SK-N-SH treated with all-trans-retinoic acid at 6 μM for 48 hours (cell line): ENCODE data around the gene NUP210L.
"Not testable (repeated sequence)": the region's sequence is repeated elsewhere in the genome, so short reads cannot be mapped to it uniquely, and the experiment has no call there.

ENCODE experiments used
- ATAC-seq: fragments of 200-7000 bp; cut with Tn5 transposase; 3 replicates; pipeline ENCODE4 v1.9.1; 2020; ENCODE audit warnings: mild to moderate bottlenecking, moderate library complexity
- ARNTL ChIP-seq: fragments of 450-650 bp; formaldehyde crosslinking; IDR thresholded peaks from 2 replicates; pipeline ENCODE4 v1.5.0; 2020; ENCODE audit warnings: low read depth, mild to moderate bottlenecking, moderate library complexity, borderline replicate concordance
- BACH2 ChIP-seq: fragments of 250-450 bp; sonication (Bioruptor Pico); IDR thresholded peaks from 2 replicates; pipeline ENCODE4 v1.9.0; 2021; ENCODE audit warnings: mild to moderate bottlenecking, borderline replicate concordance
- CREB5 ChIP-seq: fragments of 250-450 bp; sonication (Bioruptor Pico); IDR thresholded peaks from 2 replicates; pipeline ENCODE4 v1.5.1; 2020; ENCODE audit warnings: low read depth, mild to moderate bottlenecking, moderate library complexity
- CSDC2 ChIP-seq: fragments of 250-450 bp; sonication (Bioruptor Pico); IDR thresholded peaks from 2 replicates; pipeline ENCODE4 v1.5.0; 2020; ENCODE audit warnings: mild to moderate bottlenecking, moderate library complexity
- CSRNP3 ChIP-seq: fragments of 250-450 bp; sonication (Bioruptor Pico); IDR thresholded peaks from 2 replicates; pipeline ENCODE4 v1.5.1; 2021; ENCODE audit warnings: mild to moderate bottlenecking, moderate library complexity
- ESRRG ChIP-seq: fragments of 250-450 bp; sonication (Bioruptor Pico); IDR thresholded peaks from 2 replicates; pipeline ENCODE4 v1.6.1; 2021; ENCODE audit warnings: mild to moderate bottlenecking
- GLIS3 ChIP-seq: fragments of 250-450 bp; sonication (Bioruptor Pico); IDR thresholded peaks from 2 replicates; pipeline ENCODE4 v1.5.0; 2020; ENCODE audit warnings: mild to moderate bottlenecking, moderate library complexity
- ISL1 ChIP-seq: fragments of 250-450 bp; sonication (Bioruptor Pico); IDR thresholded peaks from 2 replicates; pipeline ENCODE4 v2.1.2; 2022; ENCODE audit warnings: mild to moderate bottlenecking, moderate library complexity
- OSR1 ChIP-seq: fragments of 250-450 bp; sonication (Bioruptor Pico); IDR thresholded peaks from 2 replicates; pipeline ENCODE4 v1.8.0; 2022; ENCODE audit warnings: moderate library complexity, mild to moderate bottlenecking, inconsistent platforms
- PATZ1 ChIP-seq: fragments of 250-450 bp; sonication (Bioruptor Pico); IDR thresholded peaks from 2 replicates; pipeline ENCODE4 v1.8.0; 2020; ENCODE audit warnings: mild to moderate bottlenecking, moderate library complexity, borderline replicate concordance
- PPARA ChIP-seq: fragments of 250-450 bp; sonication (Bioruptor Pico); IDR thresholded peaks from 2 replicates; pipeline ENCODE4 v1.5.0; 2020; ENCODE audit warnings: mild to moderate bottlenecking, borderline replicate concordance
- RARB ChIP-seq: fragments of 250-450 bp; sonication (Bioruptor Pico); IDR thresholded peaks from 2 replicates; pipeline ENCODE4 v1.8.0; 2021; ENCODE audit warnings: mild to moderate bottlenecking, moderate library complexity
- SNAI2 ChIP-seq: fragments of 250-450 bp; sonication (Bioruptor Pico); IDR thresholded peaks from 2 replicates; pipeline ENCODE4 v1.5.0; 2020; ENCODE audit warnings: mild to moderate bottlenecking, moderate library complexity
- TCF4 ChIP-seq: fragments of 250-450 bp; sonication (Bioruptor Pico); IDR thresholded peaks from 2 replicates; pipeline ENCODE4 v1.8.0; 2021; ENCODE audit warnings: mild to moderate bottlenecking, moderate library complexity, borderline replicate concordance
- TOX ChIP-seq: fragments of 250-450 bp; sonication (Bioruptor Pico); IDR thresholded peaks from 2 replicates; pipeline ENCODE4 v1.8.0; 2021; ENCODE audit warnings: mild to moderate bottlenecking, moderate library complexity, borderline replicate concordance
- TSHZ2 ChIP-seq: fragments of 250-450 bp; sonication (Bioruptor Pico); IDR thresholded peaks from 2 replicates; pipeline ENCODE4 v1.5.0; 2020; ENCODE audit warnings: mild to moderate bottlenecking, moderate library complexity
- ZC3H10 ChIP-seq: fragments of 250-450 bp; sonication (Bioruptor Pico); IDR thresholded peaks from 2 replicates; pipeline ENCODE4 v1.5.1; 2021; ENCODE audit warnings: mild to moderate bottlenecking, moderate library complexity
- ZFP3 ChIP-seq: fragments of 250-450 bp; sonication (Bioruptor Pico); IDR thresholded peaks from 2 replicates; pipeline ENCODE4 v1.5.0; 2020; ENCODE audit warnings: mild to moderate bottlenecking, moderate library complexity
- ZNF565 ChIP-seq: fragments of 450-650 bp; formaldehyde crosslinking; conservative IDR thresholded peaks from 2 replicates; pipeline ENCODE4 v1.5.0; 2020; ENCODE audit warnings: low read depth, mild to moderate bottlenecking, moderate library complexity
- ZNF70 ChIP-seq: fragments of 450-650 bp; formaldehyde crosslinking; IDR thresholded peaks from 2 replicates; pipeline ENCODE4 v1.5.0; 2020; ENCODE audit warnings: mild to moderate bottlenecking, moderate library complexity
- ZNF8 ChIP-seq: fragments of 450-650 bp; formaldehyde crosslinking; IDR thresholded peaks from 2 replicates; pipeline ENCODE4 v1.5.0; 2020; ENCODE audit warnings: mild to moderate bottlenecking, moderate library complexity

NUP210L gene

GRCh38 chr1:154141240-154141639, 13.6 kb downstream of the NUP210L start (continued):
- TF ChIP-seq PATZ1 = no peak
- TF ChIP-seq TSHZ2 (CRISPR knock-in tag) = no peak
- TF ChIP-seq ZC3H10 = no peak
- no peak for TF ChIP-seq BACH2 (CRISPR knock-in tag)
- TF ChIP-seq ZNF8 (CRISPR knock-in tag) = no peak
- no peak for TF ChIP-seq ESRRG (CRISPR knock-in tag)
- no peak for TF ChIP-seq ISL1 (CRISPR knock-in tag)

- TF ChIP-seq ESRRG (CRISPR knock-in tag) = no peak
- no peak for TF ChIP-seq ZC3H10
- no peak for ATAC-seq
Measured at GRCh38 chr1:154137888-154138287, 17.0 kb downstream of the NUP210L start.

GRCh38 chr1:154133256-154133655, 21.6 kb downstream of the NUP210L start:
- TF ChIP-seq ZNF8 (CRISPR knock-in tag) = no peak
- no peak for TF ChIP-seq ZC3H10
- no peak for TF ChIP-seq PATZ1
- no peak for TF ChIP-seq RARB
- no peak for TF ChIP-seq ARNTL (CRISPR knock-in tag)
- no peak for TF ChIP-seq PPARA (CRISPR knock-in tag)
- no peak for TF ChIP-seq ZNF70 (CRISPR knock-in tag)
- no peak for TF ChIP-seq TOX (CRISPR knock-in tag)
- TF ChIP-seq ISL1 (CRISPR knock-in tag) = no peak
- TF ChIP-seq GLIS3 (CRISPR knock-in tag) = no peak
- TF ChIP-seq TCF4 (CRISPR knock-in tag) = no peak
- TF ChIP-seq BACH2 (CRISPR knock-in tag) = no peak
- no peak for TF ChIP-seq CREB5 (CRISPR knock-in tag)
- TF ChIP-seq ZNF565 (CRISPR knock-in tag) = no peak
- no peak for TF ChIP-seq CSDC2 (CRISPR knock-in tag)
- TF ChIP-seq ZFP3 (CRISPR knock-in tag) = no peak
- TF ChIP-seq SNAI2 = no peak
- no peak for TF ChIP-seq OSR1 (CRISPR knock-in tag)
- no peak for ATAC-seq

- TF ChIP-seq CSDC2 (CRISPR knock-in tag) = no peak
- no peak for TF ChIP-seq ESRRG (CRISPR knock-in tag)
- no peak for TF ChIP-seq BACH2 (CRISPR knock-in tag)
- no peak for TF ChIP-seq GLIS3 (CRISPR knock-in tag)
- TF ChIP-seq SNAI2 = no peak
- no peak for TF ChIP-seq ZFP3 (CRISPR knock-in tag)
- no peak for TF ChIP-seq TOX (CRISPR knock-in tag)
- no peak for TF ChIP-seq OSR1 (CRISPR knock-in tag)
- no peak for TF ChIP-seq CSRNP3
- no peak for TF ChIP-seq CREB5 (CRISPR knock-in tag)
- TF ChIP-seq ZNF70 (CRISPR knock-in tag) = no peak
- no peak for TF ChIP-seq ZC3H10
- TF ChIP-seq TCF4 (CRISPR knock-in tag) = no peak
- TF ChIP-seq ZNF8 (CRISPR knock-in tag) = no peak
- no peak for TF ChIP-seq ZNF565 (CRISPR knock-in tag)
- ATAC-seq = peak; percentile 71
Measured at GRCh38 chr1:154129391-154129970, 25.4 kb downstream of the NUP210L start.

GRCh38 chr1:154123205-154123604, 31.7 kb downstream of the NUP210L start:
- ATAC-seq = not testable (repeated sequence)
